GM23338 (cell line): Measurements from ENCODE around the gene ACOT11. TPM values are rescaled to one million over a fixed set of nuclear protein-coding genes. Genes with fewer than 3 reads are reported as not detected.

Source experiments
- ATAC-seq: fragments of 200-7000 bp; cut with Tn5 transposase; 3 replicates; pipeline ENCODE4 v1.9.1; 2020
- DNase-seq: peaks from one replicate; pipeline ENCODE4 v3.0.0-alpha.2; 2015; ENCODE audit warnings: low spot score
- H2AFZ ChIP-seq: fragments of 200-600 bp; sonication (generic); 2 replicates; pipeline ENCODE4 v1.8.0; 2016; ENCODE audit warnings: antibody characterized with exemption, mild to moderate bottlenecking, moderate library complexity
- H3F3A ChIP-seq: fragments of 200-600 bp; sonication (generic); replicated peaks from 2 replicates; pipeline ENCODE4 v1.8.0; 2017; ENCODE audit warnings: antibody characterized with exemption, mixed run types, low read depth
- H3K27ac ChIP-seq: fragments of 200-600 bp; sonication (generic); 2 replicates; pipeline ENCODE4 v1.6.1; 2016; ENCODE audit warnings: low read depth
- H3K27me3 ChIP-seq: fragments of 200-600 bp; sonication (generic); 2 replicates; pipeline ENCODE4 v1.8.0; 2016; ENCODE audit warnings: mild to moderate bottlenecking, mixed run types, moderate library complexity; ENCODE audit not compliant: insufficient read depth
- H3K36me3 ChIP-seq: fragments of 200-600 bp; sonication (generic); 2 replicates; pipeline ENCODE4 v1.8.0; 2016; ENCODE audit warnings: mild to moderate bottlenecking; ENCODE audit not compliant: insufficient read depth
- H3K4me1 ChIP-seq: fragments of 200-600 bp; sonication (generic); 2 replicates; pipeline ENCODE4 v1.8.0; 2016; ENCODE audit warnings: mild to moderate bottlenecking, moderate library complexity; ENCODE audit not compliant: insufficient read depth
- H3K4me2 ChIP-seq: fragments of 200-600 bp; sonication (generic); 2 replicates; pipeline ENCODE4 v1.7.1; 2017; ENCODE audit warnings: mixed run types
- H3K4me3 ChIP-seq: fragments of 200-600 bp; sonication (generic); 2 replicates; pipeline ENCODE4 v1.6.1; 2016; ENCODE audit warnings: mixed run types
- H3K79me2 ChIP-seq: fragments of 200-600 bp; sonication (generic); replicated peaks from 2 replicates; pipeline ENCODE4 v1.8.0; 2017; ENCODE audit warnings: mild to moderate bottlenecking; ENCODE audit not compliant: insufficient read depth
- H3K9me2 ChIP-seq: fragments of 200-600 bp; sonication (generic); 2 replicates; pipeline ENCODE4 v1.8.0; 2017; ENCODE audit not compliant: insufficient read depth
- H4K20me1 ChIP-seq: fragments of 200-600 bp; sonication (generic); replicated peaks from 2 replicates; pipeline ENCODE4 v1.8.0; 2017; ENCODE audit warnings: mild to moderate bottlenecking; ENCODE audit not compliant: insufficient read depth
- H3K27ac Mint-ChIP-seq: 2 replicates; pipeline ENCODE4 v1.8.0; 2020; ENCODE audit warnings: inconsistent platforms, mild to moderate bottlenecking, moderate library complexity, mixed read lengths
- H3K27me3 Mint-ChIP-seq: 3 replicates; pipeline ENCODE4 v1.8.0; 2022; ENCODE audit warnings: low read depth, mild to moderate bottlenecking, moderate library complexity, mixed read lengths, inconsistent platforms; ENCODE audit not compliant: insufficient read depth, poor library complexity
- H3K36me3 Mint-ChIP-seq: 3 replicates; pipeline ENCODE4 v1.8.0; 2021; ENCODE audit warnings: low read depth, mild to moderate bottlenecking, inconsistent platforms, moderate library complexity, mixed read lengths
- H3K4me1 Mint-ChIP-seq: 3 replicates; pipeline ENCODE4 v1.8.0; 2020; ENCODE audit warnings: mild to moderate bottlenecking, inconsistent platforms, mixed read lengths
- H3K4me3 Mint-ChIP-seq: 3 replicates; pipeline ENCODE4 v1.8.0; 2021; ENCODE audit warnings: moderate library complexity, mild to moderate bottlenecking, inconsistent platforms, mixed read lengths
- H3K9me3 Mint-ChIP-seq: 3 replicates; pipeline ENCODE4 v1.8.0; 2020; ENCODE audit warnings: moderate library complexity, mild to moderate bottlenecking, inconsistent platforms, mixed read lengths
- EZH2 ChIP-seq: fragments of 200-600 bp; sonication (generic); IDR thresholded peaks from one replicate; pipeline ENCODE4 v1.8.0; 2017; ENCODE audit warnings: antibody characterized with exemption, mild to moderate bottlenecking, low read depth; ENCODE audit not compliant: unreplicated experiment
- EZH2phosphoT487 ChIP-seq: fragments of 200-600 bp; sonication (generic); IDR thresholded peaks from one replicate; pipeline ENCODE4 v1.8.1; 2018; ENCODE audit warnings: antibody characterized with exemption; ENCODE audit not compliant: unreplicated experiment
- JUNB ChIP-seq: IDR thresholded peaks from one replicate; pipeline ENCODE4 v1.6.1; 2016; ENCODE audit warnings: antibody characterized with exemption; ENCODE audit not compliant: unreplicated experiment
- POLR2AphosphoS5 ChIP-seq: IDR thresholded peaks from 2 replicates; pipeline ENCODE4 v1.6.1; 2016; ENCODE audit warnings: antibody characterized with exemption, low read depth
- STAT1 ChIP-seq: IDR thresholded peaks from one replicate; pipeline ENCODE4 v1.6.1; 2016; ENCODE audit warnings: antibody characterized with exemption; ENCODE audit not compliant: unreplicated experiment
- ZNF331 ChIP-seq: fragments of 250-450 bp; sonication (Bioruptor Pico); IDR thresholded peaks from 2 replicates; pipeline ENCODE4 v1.5.0; 2020; ENCODE audit warnings: low read depth, mild to moderate bottlenecking, moderate library complexity
- ZNF462 ChIP-seq: fragments of 250-450 bp; sonication (Bioruptor Pico); IDR thresholded peaks from 2 replicates; pipeline ENCODE4 v1.5.0; 2020; ENCODE audit warnings: mild to moderate bottlenecking, moderate library complexity
- polyA plus RNA-seq: library from polyadenylated mRNA; unstranded; fragments of >200 nt; fragmentation: Nextera tagmentation; extraction: Ambion mirVana; gene quantifications from 2 replicates; pipeline ENCODE4 v1.2.1, GENCODE V29; 2016
- total RNA-seq: library from RNA; depleted of rRNA; stranded (reverse); fragments of >200 nt; shearing (Covaris generic); gene quantifications from 2 replicates; pipeline ENCODE4 v1.2.3, GENCODE V29; 2014
- TF ChIP-seq, protein P1 (sequence below): IDR thresholded peaks from 2 replicates; pipeline ENCODE4 v1.6.1; 2016; ENCODE audit warnings: antibody characterized with exemption
- TF ChIP-seq, protein P2 (sequence below): IDR thresholded peaks from one replicate; pipeline ENCODE4 v1.6.1; 2018; ENCODE audit warnings: antibody characterized with exemption; ENCODE audit not compliant: unreplicated experiment

Gene ACOT11
- total and polyA plus RNA-seq, 2 experiments from 2014 or later, result 1.6 to 2.7 TPM

GRCh38 chr1:54565113-54565501 is 17.1 kb downstream of the ACOT11 start:
- H4K20me1 ChIP-seq, result no peaks in the 10 kb centered on the region
- H3K4me1 ChIP-seq, result no peaks in the 10 kb centered on the region; the same call in 1 of the 2 replicates
- no peak for ATAC-seq
- H3K4me3 ChIP-seq, result no peak overlapping the region
- Mint-ChIP-seq H3K36me3 (peaks cover 3% of the 10 kb centered on the region), H3K27me3 (peaks cover 10% of the 10 kb centered on the region), H3K9me3 (peaks cover 9% of the 10 kb centered on the region; the same call in 2 of the 3 replicates), H3K4me1 (peaks cover 24% of the 10 kb centered on the region), H3K4me3 (no peak overlapping the region), H3K27ac (no peak overlapping the region)
- H3K4me2 ChIP-seq, result no peak overlapping the region
- H3F3A ChIP-seq, result no peaks in the 10 kb centered on the region
- no peak for DNase-seq
- H2AFZ ChIP-seq, result no peak overlapping the region
- H3K27me3 ChIP-seq, result no peaks in the 10 kb centered on the region
- no peak overlapping the region for H3K27ac ChIP-seq
- H3K36me3 ChIP-seq, result no peaks in the 10 kb centered on the region; the same call in 1 of the 2 replicates
- H3K9me2 ChIP-seq, result no peaks in the 10 kb centered on the region
- H3K79me2 ChIP-seq, result no peaks in the 10 kb centered on the region
- TF ChIP-seq EZH2, result no peak
- TF ChIP-seq, protein P1, sequence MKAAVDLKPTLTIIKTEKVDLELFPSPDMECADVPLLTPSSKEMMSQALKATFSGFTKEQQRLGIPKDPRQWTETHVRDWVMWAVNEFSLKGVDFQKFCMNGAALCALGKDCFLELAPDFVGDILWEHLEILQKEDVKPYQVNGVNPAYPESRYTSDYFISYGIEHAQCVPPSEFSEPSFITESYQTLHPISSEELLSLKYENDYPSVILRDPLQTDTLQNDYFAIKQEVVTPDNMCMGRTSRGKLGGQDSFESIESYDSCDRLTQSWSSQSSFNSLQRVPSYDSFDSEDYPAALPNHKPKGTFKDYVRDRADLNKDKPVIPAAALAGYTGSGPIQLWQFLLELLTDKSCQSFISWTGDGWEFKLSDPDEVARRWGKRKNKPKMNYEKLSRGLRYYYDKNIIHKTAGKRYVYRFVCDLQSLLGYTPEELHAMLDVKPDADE, result no peak
- TF ChIP-seq POLR2AphosphoS5, result no peak
- TF ChIP-seq STAT1, result no peak
- TF ChIP-seq ZNF331 (CRISPR knock-in tag), result no peak
- no peak for TF ChIP-seq ZNF462 (CRISPR knock-in tag)
- TF ChIP-seq, protein P2, sequence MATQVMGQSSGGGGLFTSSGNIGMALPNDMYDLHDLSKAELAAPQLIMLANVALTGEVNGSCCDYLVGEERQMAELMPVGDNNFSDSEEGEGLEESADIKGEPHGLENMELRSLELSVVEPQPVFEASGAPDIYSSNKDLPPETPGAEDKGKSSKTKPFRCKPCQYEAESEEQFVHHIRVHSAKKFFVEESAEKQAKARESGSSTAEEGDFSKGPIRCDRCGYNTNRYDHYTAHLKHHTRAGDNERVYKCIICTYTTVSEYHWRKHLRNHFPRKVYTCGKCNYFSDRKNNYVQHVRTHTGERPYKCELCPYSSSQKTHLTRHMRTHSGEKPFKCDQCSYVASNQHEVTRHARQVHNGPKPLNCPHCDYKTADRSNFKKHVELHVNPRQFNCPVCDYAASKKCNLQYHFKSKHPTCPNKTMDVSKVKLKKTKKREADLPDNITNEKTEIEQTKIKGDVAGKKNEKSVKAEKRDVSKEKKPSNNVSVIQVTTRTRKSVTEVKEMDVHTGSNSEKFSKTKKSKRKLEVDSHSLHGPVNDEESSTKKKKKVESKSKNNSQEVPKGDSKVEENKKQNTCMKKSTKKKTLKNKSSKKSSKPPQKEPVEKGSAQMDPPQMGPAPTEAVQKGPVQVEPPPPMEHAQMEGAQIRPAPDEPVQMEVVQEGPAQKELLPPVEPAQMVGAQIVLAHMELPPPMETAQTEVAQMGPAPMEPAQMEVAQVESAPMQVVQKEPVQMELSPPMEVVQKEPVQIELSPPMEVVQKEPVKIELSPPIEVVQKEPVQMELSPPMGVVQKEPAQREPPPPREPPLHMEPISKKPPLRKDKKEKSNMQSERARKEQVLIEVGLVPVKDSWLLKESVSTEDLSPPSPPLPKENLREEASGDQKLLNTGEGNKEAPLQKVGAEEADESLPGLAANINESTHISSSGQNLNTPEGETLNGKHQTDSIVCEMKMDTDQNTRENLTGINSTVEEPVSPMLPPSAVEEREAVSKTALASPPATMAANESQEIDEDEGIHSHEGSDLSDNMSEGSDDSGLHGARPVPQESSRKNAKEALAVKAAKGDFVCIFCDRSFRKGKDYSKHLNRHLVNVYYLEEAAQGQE, result no peak
- no peak for TF ChIP-seq JUNB
- no peak for TF ChIP-seq EZH2phosphoT487
